ENCODE results near the gene KLF4.
"Not testable (repeated sequence)": the region's sequence is repeated elsewhere in the genome, so short reads cannot be mapped to it uniquely, and the experiment has no call there.

KLF4 gene

GRCh38 chr9:107496976-107497375 is 7.4 kb upstream of the KLF4 start:
- TF ChIP-seq, protein P1, sequence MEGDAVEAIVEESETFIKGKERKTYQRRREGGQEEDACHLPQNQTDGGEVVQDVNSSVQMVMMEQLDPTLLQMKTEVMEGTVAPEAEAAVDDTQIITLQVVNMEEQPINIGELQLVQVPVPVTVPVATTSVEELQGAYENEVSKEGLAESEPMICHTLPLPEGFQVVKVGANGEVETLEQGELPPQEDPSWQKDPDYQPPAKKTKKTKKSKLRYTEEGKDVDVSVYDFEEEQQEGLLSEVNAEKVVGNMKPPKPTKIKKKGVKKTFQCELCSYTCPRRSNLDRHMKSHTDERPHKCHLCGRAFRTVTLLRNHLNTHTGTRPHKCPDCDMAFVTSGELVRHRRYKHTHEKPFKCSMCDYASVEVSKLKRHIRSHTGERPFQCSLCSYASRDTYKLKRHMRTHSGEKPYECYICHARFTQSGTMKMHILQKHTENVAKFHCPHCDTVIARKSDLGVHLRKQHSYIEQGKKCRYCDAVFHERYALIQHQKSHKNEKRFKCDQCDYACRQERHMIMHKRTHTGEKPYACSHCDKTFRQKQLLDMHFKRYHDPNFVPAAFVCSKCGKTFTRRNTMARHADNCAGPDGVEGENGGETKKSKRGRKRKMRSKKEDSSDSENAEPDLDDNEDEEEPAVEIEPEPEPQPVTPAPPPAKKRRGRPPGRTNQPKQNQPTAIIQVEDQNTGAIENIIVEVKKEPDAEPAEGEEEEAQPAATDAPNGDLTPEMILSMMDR (conservative IDR thresholded peaks at IDR 0.05; ENCODE audit: control insufficient read depth, insufficient read depth, low read depth, low read length) = no peak
- no peak for DNase-seq (ENCODE audit: low read depth)
- H3K4me3 ChIP-seq (ENCODE audit: control insufficient read depth, low read depth, low read length) = no peak overlapping the region

- peak; percentile 25 for DNase-seq (ENCODE audit: low read depth)
Observed at GRCh38 chr9:107492381-107492970, 2.9 kb upstream of the KLF4 start.

GRCh38 chr9:107491081-107492053 is 1.8 kb upstream of the KLF4 start:
- TF ChIP-seq, protein P1 (conservative IDR thresholded peaks at IDR 0.05; ENCODE audit: control insufficient read depth, insufficient read depth, low read depth, low read length) = no peak
- peak; percentile 24 for DNase-seq (ENCODE audit: low read depth)
- H3K4me3 ChIP-seq (ENCODE audit: control insufficient read depth, low read depth, low read length) = peak overlapping the region; percentile 12

More at GRCh38 chr9:107492381-107492970, 2.9 kb upstream of the KLF4 start:
- no peak overlapping the region for H3K4me3 ChIP-seq (ENCODE audit: control insufficient read depth, low read depth, low read length)
- TF ChIP-seq, protein P1 (conservative IDR thresholded peaks at IDR 0.05; ENCODE audit: control insufficient read depth, insufficient read depth, low read depth, low read length) = no peak

- DNase-seq (ENCODE audit: low read depth) = not testable (repeated sequence)
- H3K4me3 ChIP-seq (ENCODE audit: control insufficient read depth, low read depth, low read length) = peak overlapping the region; percentile 56
Observed at GRCh38 chr9:107490606-107490970, 1.0 kb upstream of the KLF4 start.

DNA sequence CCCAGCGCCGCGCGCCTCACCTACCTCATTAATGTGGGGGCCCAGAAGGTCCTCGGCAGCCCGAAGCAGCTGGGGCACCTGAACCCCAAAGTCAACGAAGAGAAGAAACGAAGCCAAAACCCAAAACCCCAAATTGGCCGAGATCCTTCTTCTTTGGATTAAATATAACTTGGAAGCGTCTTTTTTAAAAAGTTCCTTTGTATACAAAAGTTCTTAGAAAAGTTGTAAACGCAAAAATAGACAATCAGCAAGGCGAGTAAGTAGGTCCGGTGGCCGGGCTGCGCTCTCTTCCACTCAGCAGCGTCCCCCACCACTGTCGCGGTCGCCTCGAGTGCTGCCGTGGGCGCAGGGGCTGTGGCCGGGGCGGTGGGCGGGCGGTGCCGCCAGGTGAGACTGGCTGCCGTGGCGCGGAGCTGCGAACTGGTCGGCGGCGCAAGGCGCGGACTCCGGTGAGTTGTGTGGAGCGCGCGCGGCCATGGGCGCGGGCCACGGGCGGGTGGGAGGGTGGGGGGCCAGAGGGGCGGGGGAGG is 360 bp downstream of the KLF4 start:
- peak overlapping the region; percentile 89 for H3K4me3 ChIP-seq (ENCODE audit: control insufficient read depth, low read depth, low read length)
- TF ChIP-seq, protein P1 (conservative IDR thresholded peaks at IDR 0.05; ENCODE audit: control insufficient read depth, insufficient read depth, low read depth, low read length) = no peak
- DNase-seq (ENCODE audit: low read depth) = peak; percentile 4

DNA sequence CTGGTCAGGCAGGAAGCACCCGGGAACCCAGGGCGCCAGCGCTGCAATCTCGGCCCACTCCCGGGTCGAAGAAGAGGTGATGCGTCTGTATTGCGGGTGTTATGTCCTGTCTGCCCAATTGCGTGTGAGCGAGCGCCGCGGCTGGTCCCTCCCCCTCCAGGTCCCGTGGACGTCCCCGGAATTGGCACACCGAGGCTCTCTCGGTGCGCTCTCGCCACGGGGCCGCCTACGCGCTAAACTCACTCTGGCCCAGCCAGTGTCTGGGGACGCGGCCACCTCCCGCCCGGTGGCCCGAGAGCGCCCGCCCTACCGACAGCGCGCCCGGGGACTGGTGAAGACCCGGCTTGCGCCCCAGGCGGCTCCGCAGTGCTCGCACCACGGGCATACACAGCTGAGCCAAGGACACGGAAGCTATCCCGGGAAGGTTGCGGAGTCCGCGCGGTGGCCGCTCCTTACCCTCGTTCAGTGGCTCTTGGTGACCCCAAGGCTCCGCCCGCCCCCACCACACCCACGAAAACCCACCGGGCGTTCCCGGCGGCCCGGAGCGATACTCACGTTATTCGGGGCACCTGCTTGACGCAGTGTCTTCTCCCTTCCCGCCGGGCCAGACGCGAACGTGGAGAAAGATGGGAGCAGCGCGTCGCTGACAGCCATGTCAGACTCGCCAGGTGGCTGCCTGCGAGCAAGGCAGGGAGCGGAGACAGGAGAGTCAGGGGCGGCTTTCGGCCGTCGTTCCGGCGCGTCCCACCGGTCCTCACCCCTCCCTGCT is 1.0 kb downstream of the KLF4 start:
- peak; percentile 73 for DNase-seq (ENCODE audit: low read depth)
- H3K4me3 ChIP-seq (ENCODE audit: control insufficient read depth, low read depth, low read length) = peak overlapping the region; percentile 89
- TF ChIP-seq, protein P1 (conservative IDR thresholded peaks at IDR 0.05; ENCODE audit: control insufficient read depth, insufficient read depth, low read depth, low read length) = no peak
